SH-SY5Y (cell line): ENCODE data around the gene SNTG2.

Experiments
- GATA2 ChIP-seq: IDR thresholded peaks from 2 replicates; pipeline ENCODE4 v1.6.1; 2011; ENCODE audit warnings: mild to moderate bottlenecking, low read depth, low read length
- GATA3 ChIP-seq: IDR thresholded peaks from 2 replicates; pipeline ENCODE4 v1.6.1; 2011; ENCODE audit warnings: low read depth, mild to moderate bottlenecking, low read length, moderate library complexity

SNTG2 gene

DNA sequence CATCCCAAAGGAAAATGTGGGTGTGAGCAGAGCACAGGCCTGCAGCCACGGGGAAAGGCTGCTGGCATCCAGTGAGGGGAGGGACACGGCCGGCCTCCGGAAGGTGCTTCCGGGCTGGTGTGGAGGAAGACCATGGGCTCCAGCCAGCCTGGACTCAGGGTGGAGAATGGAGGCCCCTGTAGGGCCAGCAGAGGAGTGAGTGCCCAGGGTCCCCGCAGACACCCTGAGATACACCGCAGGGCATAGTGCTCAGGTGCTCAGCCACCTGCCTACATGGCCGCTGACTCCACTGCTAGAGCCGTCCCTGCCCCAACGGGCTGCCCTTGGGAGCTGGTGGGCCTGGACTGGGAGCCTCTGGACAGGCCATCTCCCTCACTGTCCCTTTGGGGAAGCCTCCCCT lies 28.5 kb upstream of the SNTG2 start:
- TF ChIP-seq GATA3: no peak
- TF ChIP-seq GATA2: no peak

DNA sequence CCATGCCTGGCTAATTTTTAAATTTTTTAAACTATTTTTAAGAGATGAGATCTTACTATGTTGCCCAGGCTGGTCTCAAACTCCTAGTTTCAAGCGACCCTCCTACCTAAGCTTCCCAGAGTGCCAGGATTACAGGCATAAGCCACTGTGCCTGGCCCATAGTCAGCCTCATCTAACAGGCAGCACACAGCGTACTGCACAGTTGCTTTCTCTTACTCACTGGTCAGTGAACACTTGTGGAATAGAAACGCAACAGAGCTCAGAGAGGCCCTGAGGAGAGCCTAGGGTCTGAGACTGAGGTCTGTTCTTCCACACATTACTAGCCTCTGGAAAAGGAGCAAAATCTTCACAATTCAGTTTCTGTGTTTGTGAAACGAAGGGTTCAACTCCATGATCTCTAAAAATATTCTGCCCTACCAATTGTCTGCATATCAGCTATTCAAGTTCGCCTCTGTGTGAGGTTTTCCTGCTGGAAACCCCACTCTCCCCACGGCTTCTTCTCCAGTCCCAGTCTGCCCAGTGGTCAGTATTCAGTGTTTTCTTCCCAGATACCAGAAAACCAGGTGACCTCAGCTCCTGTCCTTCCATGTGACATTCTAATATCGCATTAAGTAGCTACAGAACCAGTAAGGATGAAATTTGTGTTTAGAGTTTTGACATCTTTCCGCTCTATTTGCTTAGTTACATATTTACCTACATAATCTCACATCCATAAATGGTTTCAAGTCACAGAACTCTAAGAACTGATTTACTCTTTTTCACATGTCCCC lies 26.6 kb upstream of the SNTG2 start:
- TF ChIP-seq GATA2 (no peak), GATA3 (no peak)

DNA sequence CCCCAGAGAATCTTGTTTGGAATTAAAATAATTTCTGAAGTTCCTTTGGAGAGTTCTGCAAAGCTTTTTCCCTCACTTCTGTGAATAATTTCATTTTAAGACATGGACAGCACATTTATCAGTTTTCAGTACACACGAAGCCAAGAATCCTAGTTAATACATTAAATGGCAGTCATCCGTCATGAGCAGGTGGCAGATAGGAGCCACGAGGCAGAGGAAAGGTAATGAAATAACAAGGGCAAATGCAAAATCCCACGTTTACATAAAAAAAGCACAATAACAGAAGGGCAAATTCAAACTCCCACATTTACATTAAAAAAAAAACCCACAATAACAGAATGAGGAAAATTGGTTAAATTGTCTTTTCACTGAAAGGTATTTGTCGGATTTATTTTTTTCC lies 25.9 kb upstream of the SNTG2 start:
- TF ChIP-seq GATA3: no peak
- TF ChIP-seq GATA2: no peak

DNA sequence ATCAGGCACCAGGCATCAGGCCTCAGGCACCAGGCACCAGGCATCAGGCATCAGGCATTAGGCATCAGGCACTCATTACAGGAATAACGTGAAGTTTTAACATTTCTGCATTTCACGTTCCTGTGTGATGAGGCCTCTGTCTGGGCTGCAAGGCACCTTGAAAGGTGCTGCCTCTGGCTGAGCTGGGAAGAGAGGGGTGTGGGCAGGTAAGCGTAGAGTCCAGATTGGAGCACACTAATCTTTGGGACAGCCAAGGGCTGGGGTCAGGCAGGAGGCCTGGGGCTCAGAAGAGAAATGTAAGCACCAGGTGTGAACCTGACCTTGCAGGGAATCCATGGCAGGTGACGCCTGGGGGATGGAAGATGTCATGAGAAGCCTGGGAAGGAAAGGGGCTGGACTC lies 25.3 kb upstream of the SNTG2 start:
- no peak for TF ChIP-seq GATA2
- no peak for TF ChIP-seq GATA3

GRCh38 chr2:925711-926110 lies 24.9 kb upstream of the SNTG2 start:
- no peak for TF ChIP-seq GATA3
- no peak for TF ChIP-seq GATA2

DNA sequence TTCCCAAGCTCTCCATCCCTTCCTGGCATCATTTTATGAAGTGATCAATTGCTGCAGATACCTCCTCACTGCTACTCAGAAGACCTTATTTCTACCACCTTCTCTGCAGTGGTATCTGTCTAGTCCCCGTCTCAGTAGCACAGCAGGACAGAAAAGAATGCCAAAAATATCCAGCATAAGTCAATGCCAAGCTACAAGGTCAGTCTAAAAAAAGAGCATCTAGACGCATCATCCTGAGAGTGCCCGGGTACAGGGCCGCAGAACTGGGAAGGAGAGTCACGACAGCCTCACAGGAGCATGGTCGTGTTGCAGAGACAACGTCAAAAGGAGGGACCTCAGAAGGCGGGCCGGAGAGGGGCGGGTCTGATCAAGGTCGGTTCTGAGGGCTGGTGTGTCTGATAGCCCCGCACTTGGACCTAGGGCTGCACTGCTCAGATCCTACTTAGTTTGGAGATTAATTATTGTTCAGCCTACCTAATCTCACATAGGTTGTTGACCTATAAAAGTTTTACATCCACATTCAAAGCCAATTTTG lies 24.3 kb upstream of the SNTG2 start:
- TF ChIP-seq GATA2 (no peak), GATA3 (no peak)

DNA sequence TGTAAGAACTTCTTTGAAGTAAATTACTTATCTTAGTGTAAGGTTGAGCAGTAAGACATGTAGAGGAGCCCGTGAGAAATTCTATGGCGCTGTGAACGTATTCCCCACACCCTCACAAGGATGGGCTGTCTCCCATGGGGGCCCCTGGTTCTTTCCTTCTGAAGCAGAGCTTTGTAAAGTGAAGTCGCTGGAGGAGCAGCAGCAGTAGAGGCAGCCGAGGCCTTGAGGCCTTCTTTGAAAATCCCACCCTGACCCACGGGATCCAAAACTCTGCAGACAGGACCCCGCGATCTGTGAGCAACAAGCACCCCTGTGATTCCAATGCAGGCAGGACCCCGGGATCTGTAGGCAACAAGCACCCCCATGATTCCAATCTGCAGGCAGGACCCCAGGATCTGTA lies 23.8 kb upstream of the SNTG2 start:
- TF ChIP-seq GATA2 (no peak), GATA3 (no peak)

DNA sequence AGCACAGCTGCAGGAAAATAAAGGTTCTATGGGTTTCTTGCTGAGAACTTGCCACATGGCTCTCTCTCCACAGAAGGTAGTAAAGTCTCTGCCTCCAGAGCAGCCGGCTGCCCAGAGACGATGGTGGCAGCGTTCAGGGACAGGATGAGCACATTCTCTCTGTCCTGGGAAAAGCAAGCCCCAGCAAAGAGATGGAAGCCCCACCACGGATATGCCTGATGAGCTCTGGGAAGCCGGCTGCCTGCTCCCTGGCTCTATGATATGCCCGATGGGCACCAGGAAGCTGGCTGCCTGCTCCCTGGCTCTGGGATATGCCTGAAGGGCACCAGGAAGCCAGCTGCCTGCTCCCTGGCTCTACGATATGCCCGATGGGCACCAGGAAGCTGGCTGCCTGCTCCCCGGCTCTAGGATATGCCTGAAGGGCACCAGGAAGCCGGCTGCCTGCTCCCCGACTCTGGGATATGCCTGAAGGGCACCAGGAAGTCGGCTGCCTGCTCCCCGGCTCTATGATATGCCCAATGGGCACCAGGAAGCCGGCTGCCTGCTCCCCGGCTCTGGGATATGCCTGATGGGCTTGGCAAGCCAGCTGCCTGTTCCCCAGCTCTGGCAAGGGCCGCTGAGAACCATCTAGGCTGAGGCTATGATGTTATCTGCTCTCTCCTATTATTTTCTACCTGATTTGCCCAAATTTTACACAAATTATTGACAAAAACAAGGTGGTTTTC lies 21.5 kb upstream of the SNTG2 start:
- no peak for TF ChIP-seq GATA3
- no peak for TF ChIP-seq GATA2

- TF ChIP-seq GATA2 (no peak), GATA3 (no peak)
Observed at GRCh38 chr2:929925-930324, 20.7 kb upstream of the SNTG2 start.

- no peak for TF ChIP-seq GATA3
- TF ChIP-seq GATA2: no peak
Observed at GRCh38 chr2:930935-931334, 19.7 kb upstream of the SNTG2 start.

- TF ChIP-seq GATA3: no peak
- no peak for TF ChIP-seq GATA2
Observed at GRCh38 chr2:932320-933115, 18.1 kb upstream of the SNTG2 start.

- TF ChIP-seq GATA3: no peak
- TF ChIP-seq GATA2: no peak
Observed at GRCh38 chr2:933734-934295, 16.8 kb upstream of the SNTG2 start.

DNA sequence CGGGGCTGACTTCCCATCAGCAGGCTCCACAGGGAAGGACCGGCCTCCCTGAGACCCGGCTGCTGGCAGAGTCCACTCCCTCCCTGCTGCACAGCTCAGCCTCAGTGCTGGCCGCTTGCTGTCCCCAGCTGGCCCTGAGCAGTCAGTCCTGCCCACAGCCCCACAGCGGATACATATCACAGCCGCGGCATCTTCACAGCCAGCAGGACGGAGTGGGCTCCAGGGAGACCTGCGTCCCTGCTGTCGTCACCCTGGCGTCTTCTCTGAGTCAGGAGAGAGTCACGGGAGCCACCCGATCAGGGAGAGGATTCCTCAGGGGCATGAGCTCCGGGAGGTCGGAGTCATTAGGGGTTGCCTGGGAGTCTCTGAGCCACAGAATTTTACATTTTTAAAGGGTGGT lies 13.1 kb upstream of the SNTG2 start:
- no peak for TF ChIP-seq GATA2
- TF ChIP-seq GATA3: no peak

GRCh38 chr2:938181-939005 lies 12.3 kb upstream of the SNTG2 start:
- no peak for TF ChIP-seq GATA2
- no peak for TF ChIP-seq GATA3
